ENCODE results near the gene DRAXIN.

Gene DRAXIN

GRCh38 chr1:11738096-11738495, 46.6 kb downstream of the DRAXIN start:
- Histone ChIP-seq H3K4me1 (ENCODE audit: control insufficient read depth, insufficient read depth, low read length, unreplicated experiment) (peaks cover 23% of the 10 kb centered on the region), H3K36me3 (ENCODE audit: insufficient read depth, low read length) (no peaks in the 10 kb centered on the region), H3K27me3 (ENCODE audit: insufficient read depth, low read length) (no peaks in the 10 kb centered on the region), H2AFZ (ENCODE audit: low read length, unreplicated experiment) (no peak overlapping the region), H3K4me3 (ENCODE audit: low read depth, low read length) (no peak overlapping the region), H3K79me2 (ENCODE audit: control insufficient read depth, insufficient read depth, low read length, unreplicated experiment) (peaks cover 37% of the 10 kb centered on the region), H3K27ac (ENCODE audit: low read depth, low read length) (peak overlapping the region; percentile 92; the same call in 1 of the 2 replicates)

- Histone ChIP-seq H3K4me1 (ENCODE audit: control insufficient read depth, insufficient read depth, low read length, unreplicated experiment) (peaks cover 23% of the 10 kb centered on the region), H3K36me3 (ENCODE audit: insufficient read depth, low read length) (no peaks in the 10 kb centered on the region), H3K27ac (ENCODE audit: low read depth, low read length) (no peak overlapping the region), H3K79me2 (ENCODE audit: control insufficient read depth, insufficient read depth, low read length, unreplicated experiment) (peaks cover 37% of the 10 kb centered on the region), H2AFZ (ENCODE audit: low read length, unreplicated experiment) (no peak overlapping the region), H3K4me3 (ENCODE audit: low read depth, low read length) (no peak overlapping the region), H3K27me3 (ENCODE audit: insufficient read depth, low read length) (no peaks in the 10 kb centered on the region)
Measured at GRCh38 chr1:11738783-11739182, 47.3 kb downstream of the DRAXIN start.

- Histone ChIP-seq H2AFZ (ENCODE audit: low read length, unreplicated experiment) (no peak overlapping the region), H3K4me3 (ENCODE audit: low read depth, low read length) (no peak overlapping the region), H3K27me3 (ENCODE audit: insufficient read depth, low read length) (no peaks in the 10 kb centered on the region), H3K4me1 (ENCODE audit: control insufficient read depth, insufficient read depth, low read length, unreplicated experiment) (peaks cover 21% of the 10 kb centered on the region), H3K79me2 (ENCODE audit: control insufficient read depth, insufficient read depth, low read length, unreplicated experiment) (peaks cover 37% of the 10 kb centered on the region), H3K36me3 (ENCODE audit: insufficient read depth, low read length) (no peaks in the 10 kb centered on the region), H3K27ac (ENCODE audit: low read depth, low read length) (no peak overlapping the region)
Measured at GRCh38 chr1:11740258-11741192, 49.0 kb downstream of the DRAXIN start.

- H3K79me2 ChIP-seq (ENCODE audit: control insufficient read depth, insufficient read depth, low read length, unreplicated experiment), result peaks cover 37% of the 10 kb centered on the region
- peaks cover 25% of the 10 kb centered on the region for H3K4me1 ChIP-seq (ENCODE audit: control insufficient read depth, insufficient read depth, low read length, unreplicated experiment)
- H3K27me3 ChIP-seq (ENCODE audit: insufficient read depth, low read length), result no peaks in the 10 kb centered on the region
- H3K27ac ChIP-seq (ENCODE audit: low read depth, low read length), result no peak overlapping the region
- no peak overlapping the region for H2AFZ ChIP-seq (ENCODE audit: low read length, unreplicated experiment)
- H3K36me3 ChIP-seq (ENCODE audit: insufficient read depth, low read length), result no peaks in the 10 kb centered on the region
- H3K4me3 ChIP-seq (ENCODE audit: low read depth, low read length), result no peak overlapping the region
Measured at GRCh38 chr1:11741482-11741881, 50.0 kb downstream of the DRAXIN start.

- H3K27ac ChIP-seq (ENCODE audit: low read depth, low read length), result no peak overlapping the region
- no peaks in the 10 kb centered on the region for H3K27me3 ChIP-seq (ENCODE audit: insufficient read depth, low read length)
- peaks cover 37% of the 10 kb centered on the region for H3K79me2 ChIP-seq (ENCODE audit: control insufficient read depth, insufficient read depth, low read length, unreplicated experiment)
- H3K4me1 ChIP-seq (ENCODE audit: control insufficient read depth, insufficient read depth, low read length, unreplicated experiment), result peaks cover 25% of the 10 kb centered on the region
- no peak overlapping the region for H3K4me3 ChIP-seq (ENCODE audit: low read depth, low read length)
- no peak overlapping the region for H2AFZ ChIP-seq (ENCODE audit: low read length, unreplicated experiment)
- no peaks in the 10 kb centered on the region for H3K36me3 ChIP-seq (ENCODE audit: insufficient read depth, low read length)
Measured at GRCh38 chr1:11741919-11742558, 50.5 kb downstream of the DRAXIN start.

- Histone ChIP-seq H3K79me2 (ENCODE audit: control insufficient read depth, insufficient read depth, low read length, unreplicated experiment) (peaks cover 20% of the 10 kb centered on the region), H3K27ac (ENCODE audit: low read depth, low read length) (no peak overlapping the region), H3K27me3 (ENCODE audit: insufficient read depth, low read length) (no peaks in the 10 kb centered on the region), H2AFZ (ENCODE audit: low read length, unreplicated experiment) (no peak overlapping the region), H3K36me3 (ENCODE audit: insufficient read depth, low read length) (no peaks in the 10 kb centered on the region), H3K4me1 (ENCODE audit: control insufficient read depth, insufficient read depth, low read length, unreplicated experiment) (peaks cover 13% of the 10 kb centered on the region), H3K4me3 (ENCODE audit: low read depth, low read length) (no peak overlapping the region)
Measured at GRCh38 chr1:11744287-11744686, 52.8 kb downstream of the DRAXIN start.

GRCh38 chr1:11746092-11746491, 54.6 kb downstream of the DRAXIN start:
- Histone ChIP-seq H3K79me2 (ENCODE audit: control insufficient read depth, insufficient read depth, low read length, unreplicated experiment) (peaks cover 8% of the 10 kb centered on the region), H3K4me3 (ENCODE audit: low read depth, low read length) (no peak overlapping the region), H2AFZ (ENCODE audit: low read length, unreplicated experiment) (no peak overlapping the region), H3K4me1 (ENCODE audit: control insufficient read depth, insufficient read depth, low read length, unreplicated experiment) (peaks cover 9% of the 10 kb centered on the region), H3K27me3 (ENCODE audit: insufficient read depth, low read length) (no peaks in the 10 kb centered on the region), H3K36me3 (ENCODE audit: insufficient read depth, low read length) (no peaks in the 10 kb centered on the region; the same call in 1 of the 2 replicates), H3K27ac (ENCODE audit: low read depth, low read length) (no peak overlapping the region)

GRCh38 chr1:11746795-11747487, 55.4 kb downstream of the DRAXIN start:
- no peaks in the 10 kb centered on the region; the same call in 1 of the 2 replicates for H3K36me3 ChIP-seq (ENCODE audit: insufficient read depth, low read length)
- H3K27ac ChIP-seq (ENCODE audit: low read depth, low read length), result no peak overlapping the region
- H3K79me2 ChIP-seq (ENCODE audit: control insufficient read depth, insufficient read depth, low read length, unreplicated experiment), result no peaks in the 10 kb centered on the region
- peaks cover 6% of the 10 kb centered on the region for H3K4me1 ChIP-seq (ENCODE audit: control insufficient read depth, insufficient read depth, low read length, unreplicated experiment)
- no peaks in the 10 kb centered on the region for H3K27me3 ChIP-seq (ENCODE audit: insufficient read depth, low read length)
- no peak overlapping the region for H3K4me3 ChIP-seq (ENCODE audit: low read depth, low read length)
- no peak overlapping the region for H2AFZ ChIP-seq (ENCODE audit: low read length, unreplicated experiment)

GRCh38 chr1:11748294-11749202, 57.0 kb downstream of the DRAXIN start:
- H2AFZ ChIP-seq (ENCODE audit: low read length, unreplicated experiment), result no peak overlapping the region
- no peak overlapping the region for H3K4me3 ChIP-seq (ENCODE audit: low read depth, low read length)
- H3K36me3 ChIP-seq (ENCODE audit: insufficient read depth, low read length), result no peaks in the 10 kb centered on the region; the same call in 1 of the 2 replicates
- H3K79me2 ChIP-seq (ENCODE audit: control insufficient read depth, insufficient read depth, low read length, unreplicated experiment), result no peaks in the 10 kb centered on the region
- peaks cover 6% of the 10 kb centered on the region for H3K4me1 ChIP-seq (ENCODE audit: control insufficient read depth, insufficient read depth, low read length, unreplicated experiment)
- no peaks in the 10 kb centered on the region for H3K27me3 ChIP-seq (ENCODE audit: insufficient read depth, low read length)
- no peak overlapping the region for H3K27ac ChIP-seq (ENCODE audit: low read depth, low read length)
